ENCODE measurements around the gene SRCAP.

DNA sequence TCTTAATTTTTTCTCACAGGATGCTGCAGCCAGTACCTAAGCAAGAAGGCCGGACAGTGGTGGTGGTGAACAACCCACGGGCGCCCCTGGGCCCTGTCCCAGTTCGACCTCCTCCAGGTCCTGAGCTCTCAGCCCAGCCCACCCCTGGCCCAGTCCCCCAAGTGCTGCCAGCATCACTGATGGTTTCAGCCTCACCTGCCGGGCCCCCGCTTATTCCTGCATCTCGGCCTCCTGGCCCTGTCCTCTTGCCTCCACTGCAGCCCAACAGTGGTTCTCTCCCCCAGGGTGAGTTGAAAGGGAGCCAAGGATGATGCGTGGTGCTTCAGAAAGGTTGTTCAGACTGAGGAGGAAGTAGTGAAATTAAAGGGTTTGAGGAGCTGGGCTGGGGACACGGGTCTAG lies 21.7 kb downstream of the SRCAP start:
- no peak for TF ChIP-seq CTCF (IDR thresholded peaks at IDR 0.05)
- no peak for TF ChIP-seq POLR2A (IDR thresholded peaks at IDR 0.05)
